Omental fat pad (tissue), 4 donors: Measurements from ENCODE around the gene CHIT1. TPM values are rescaled to one million over a fixed set of nuclear protein-coding genes. Genes with fewer than 3 reads are reported as not detected.

Source experiments
- ATAC-seq: fragments of 150-250 bp; one replicate; pipeline ENCODE4 v1.9.1; 2016; ENCODE audit warnings: mild to moderate bottlenecking, moderate library complexity; ENCODE audit not compliant: low FRiP score
- DNase-seq: peaks from one replicate; pipeline ENCODE4 v3.0.0-alpha.2; 2019; ENCODE audit warnings: low spot score
- CTCF ChIP-seq, 3 donors: fragments of 450-650 bp; IDR thresholded peaks; one replicate each; pipeline ENCODE4 v1.5.1; 2016 to 2017; ENCODE audit warnings: antibody characterized with exemption in 3 of 3, mild to moderate bottlenecking in 3 of 3, moderate library complexity in 2 of 3
- total RNA-seq, 4 donors: library from RNA; depleted of rRNA; stranded (reverse); fragments of >200 nt; gene quantifications; one replicate each; pipeline ENCODE4 v1.1.0, GENCODE V29; 2016

CHIT1 gene
- total RNA-seq, 4 donors from 2014 or later = 0.19 to 17.7 (median 2.3) TPM

- ATAC-seq = no peak
These were observed 21.7 kb downstream of the CHIT1 start for GRCh38 chr1:203207751-203208150.

GRCh38 chr1:203206129-203206687 is 23.3 kb downstream of the CHIT1 start:
- ATAC-seq = no peak
- no peak for TF ChIP-seq CTCF (IDR thresholded peaks at IDR 0.05)
- no peak for DNase-seq

More at GRCh38 chr1:203207751-203208150, 21.7 kb downstream of the CHIT1 start:
- no peak for DNase-seq
- TF ChIP-seq CTCF (IDR thresholded peaks at IDR 0.05) = no peak

- ATAC-seq (no peak), DNase-seq (no peak)
- no peak for TF ChIP-seq CTCF (IDR thresholded peaks at IDR 0.05)
These were observed 24.7 kb downstream of the CHIT1 start for GRCh38 chr1:203204756-203205155.

GRCh38 chr1:203202431-203203245 is 26.8 kb downstream of the CHIT1 start:
- TF ChIP-seq CTCF (IDR thresholded peaks at IDR 0.05) = no peak
- DNase-seq (no peak), ATAC-seq (peak; percentile 82)

GRCh38 chr1:203201516-203202205 is 27.8 kb downstream of the CHIT1 start:
- no peak for TF ChIP-seq CTCF (IDR thresholded peaks at IDR 0.05)
- ATAC-seq (no peak), DNase-seq (no peak)

- no peak for TF ChIP-seq CTCF (IDR thresholded peaks at IDR 0.05)
- ATAC-seq (no peak), DNase-seq (no peak)
These were observed 28.6 kb downstream of the CHIT1 start for GRCh38 chr1:203200916-203201315.
